Loucy (cell line): Measurements from ENCODE around the gene ZNF385D.

Source experiments
- CTCF ChIP-seq: fragments of 200-600 bp; sonication (generic); conservative IDR thresholded peaks from 2 replicates; pipeline ENCODE4 v1.5.1; 2014; ENCODE audit warnings: mild to moderate bottlenecking, antibody characterized with exemption, low read length
- EZH2phosphoT487 ChIP-seq: fragments of 200-600 bp; IDR thresholded peaks from 2 replicates; pipeline ENCODE4 v1.6.1; 2018; ENCODE audit warnings: antibody characterized with exemption, mild to moderate bottlenecking, moderate library complexity, borderline replicate concordance

GRCh38 chr3:21620511-21621155, 130.4 kb downstream of the ZNF385D start:
- no peak for TF ChIP-seq CTCF
- no peak for TF ChIP-seq EZH2phosphoT487
